Ovary (tissue), 9 donors: Measurements from ENCODE around the gene ZW10. TPM values are rescaled to one million over a fixed set of nuclear protein-coding genes. Genes with fewer than 3 reads are reported as not detected.
A peak's percentile ranks its signal among the peaks of the same experiment; 100 is the strongest.
"Not testable (repeated sequence)": the region's sequence is repeated elsewhere in the genome, so short reads cannot be mapped to it uniquely, and the experiment has no call there.

Source experiments
- DNase-seq, 5 donors: peaks; one replicate each; pipeline ENCODE4 v3.0.0-alpha.2; 2019 to 2020
- H3K27ac ChIP-seq, 2 donors: fragments of 200-600 bp; one replicate each; pipeline versions ENCODE4 v1.5.1 to v1.8.0; 2019 to 2022
- H3K27me3 ChIP-seq: fragments of 200-600 bp; one replicate; pipeline ENCODE4 v1.8.0; 2022
- H3K36me3 ChIP-seq: fragments of 200-600 bp; sonication (generic); one replicate; pipeline ENCODE4 v1.5.1; 2019
- H3K4me1 ChIP-seq: one replicate; pipeline ENCODE4 v1.8.1; 2013; ENCODE audit warnings: mild to moderate bottlenecking, moderate library complexity; ENCODE audit not compliant: insufficient read depth
- H3K4me3 ChIP-seq: fragments of 200-600 bp; sonication (generic); one replicate; pipeline ENCODE4 v1.5.1; 2017
- H3K9me3 ChIP-seq, 2 donors: fragments of 200-600 bp in 1 of 2; sonication (generic) in 1 of 2; one replicate each; pipeline versions ENCODE4 v1.5.1 to v1.8.1; 2013 to 2019; ENCODE audit warnings: mild to moderate bottlenecking in 1 of 2, moderate library complexity in 1 of 2
- EP300 ChIP-seq: sonication (generic); formaldehyde crosslinking; IDR thresholded peaks from one replicate; pipeline ENCODE4 v1.6.1; 2017; ENCODE audit warnings: antibody characterized with exemption
- POLR2A ChIP-seq: fragments of 450-650 bp; IDR thresholded peaks from one replicate; pipeline ENCODE4 v1.6.1; 2017; ENCODE audit warnings: antibody characterized with exemption, mild to moderate bottlenecking, moderate library complexity
- WGBS, 3 donors: extraction: QIAGEN DNeasy Blood & Tissue Kit in 1 of 3; methylation state at CpG; one replicate each; pipeline versions ENCODE4 v1.1.5 to v1.1.7; 2013 to 2017; 5-methylcytosine and 5-hydroxymethylcytosine counted together
- intact Hi-C, 4 donors: fragments of 100-400 bp; cut with DNase I; formaldehyde crosslinking; loops; one replicate each; pipeline versions ENCODE4 v1.11.0 to v1.15.1; 2022 to 2023
- polyA plus RNA-seq, 2 donors: library from polyadenylated mRNA; stranded (reverse); fragments of 200-250 nt in 1 of 2; fragments of 350-450 nt in 1 of 2; fragmentation: Illumina TruSeq in 1 of 2; extraction: RNeasy Lipid Tissue Mini Kit (QIAGEN cat#74804) in 1 of 2; gene quantifications; one replicate each; pipeline ENCODE4 v1.2.3, GENCODE V29; 2013 to 2014
- total RNA-seq, 7 donors: library from RNA; depleted of rRNA in 2 of 7; stranded (reverse); fragments of >200 nt in 2 of 7; fragmentation: NEBNext Ultra II Directional in 3 of 7; extraction: Animal tissue kit (Norgen Biotek cat#: 25700) in 3 of 7; gene quantifications; one replicate each; pipeline versions ENCODE4 v1.1.0 to v1.2.4, GENCODE V29; 2016 to 2023
- TF ChIP-seq, protein P1 (sequence below), 3 donors: fragments of 450-650 bp in 2 of 3; fragments of 200-600 bp in 1 of 3; IDR thresholded peaks; one replicate each; pipeline versions ENCODE4 v1.5.1 to v1.8.0; 2016 to 2022; ENCODE audit warnings: antibody characterized with exemption in 3 of 3, mild to moderate bottlenecking in 1 of 3
- donor health status: DM: no; HTN: no; CAD: no; lungs with moderate emphysema.
- donor health status: DM: no; HTN: no; CAD: no.
- donor health status: Bipolar disorder and iron deficiency.
- donor health status: DM: yes; HTN: yes; CAD: no.
- donor health status: DM: no; HTN: no; CAD: no.
- donor health status: DM: yes; HTN: yes; CAD: no.

The ZW10 gene
- total and polyA plus RNA-seq, 9 donors: 7.0 to 12.6 (median 11.7) TPM

DNA sequence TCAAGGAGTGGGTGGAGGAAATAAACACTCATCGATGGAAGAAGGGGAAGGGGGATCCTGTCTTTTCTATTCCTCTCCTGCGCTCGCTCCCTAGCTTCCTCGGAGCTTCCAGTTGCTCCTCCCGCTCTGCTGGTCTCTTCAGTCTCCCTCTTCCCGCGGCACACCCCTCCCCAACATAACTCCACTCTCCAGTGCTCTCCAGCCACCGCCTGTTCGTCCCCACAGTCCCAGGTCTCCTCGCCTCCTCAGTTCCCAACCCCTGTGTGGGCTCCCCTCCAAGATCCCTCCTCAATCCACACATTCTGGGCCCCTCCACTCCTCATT, 438 bp downstream of the ZW10 start:
- Histone ChIP-seq H3K27ac (peak overlapping the region in 1 of 2 donors; percentile 62), H3K9me3 (no peaks in the 10 kb centered on the region), H3K4me3 (peak overlapping the region; percentile 83), H3K4me1 (peaks cover 6% of the 10 kb centered on the region), H3K27me3 (no peaks in the 10 kb centered on the region), H3K36me3 (no peaks in the 10 kb centered on the region)
- no peak for TF ChIP-seq POLR2A
- TF ChIP-seq EP300: no peak
- TF ChIP-seq, protein P1, sequence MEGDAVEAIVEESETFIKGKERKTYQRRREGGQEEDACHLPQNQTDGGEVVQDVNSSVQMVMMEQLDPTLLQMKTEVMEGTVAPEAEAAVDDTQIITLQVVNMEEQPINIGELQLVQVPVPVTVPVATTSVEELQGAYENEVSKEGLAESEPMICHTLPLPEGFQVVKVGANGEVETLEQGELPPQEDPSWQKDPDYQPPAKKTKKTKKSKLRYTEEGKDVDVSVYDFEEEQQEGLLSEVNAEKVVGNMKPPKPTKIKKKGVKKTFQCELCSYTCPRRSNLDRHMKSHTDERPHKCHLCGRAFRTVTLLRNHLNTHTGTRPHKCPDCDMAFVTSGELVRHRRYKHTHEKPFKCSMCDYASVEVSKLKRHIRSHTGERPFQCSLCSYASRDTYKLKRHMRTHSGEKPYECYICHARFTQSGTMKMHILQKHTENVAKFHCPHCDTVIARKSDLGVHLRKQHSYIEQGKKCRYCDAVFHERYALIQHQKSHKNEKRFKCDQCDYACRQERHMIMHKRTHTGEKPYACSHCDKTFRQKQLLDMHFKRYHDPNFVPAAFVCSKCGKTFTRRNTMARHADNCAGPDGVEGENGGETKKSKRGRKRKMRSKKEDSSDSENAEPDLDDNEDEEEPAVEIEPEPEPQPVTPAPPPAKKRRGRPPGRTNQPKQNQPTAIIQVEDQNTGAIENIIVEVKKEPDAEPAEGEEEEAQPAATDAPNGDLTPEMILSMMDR (IDR thresholded peaks at IDR 0.05): no peak
- 0 to 1% (median 0%) methylated on average over 10 of the region's 10 CpGs for WGBS, 3 donors
- intact Hi-C loops: loop anchor here in 1 of 4 donors (10.0 kb wide), 1 partner anchor 458 kb away; the partner anchor contains the start of gene TTC12
- DNase-seq: no peak

DNA sequence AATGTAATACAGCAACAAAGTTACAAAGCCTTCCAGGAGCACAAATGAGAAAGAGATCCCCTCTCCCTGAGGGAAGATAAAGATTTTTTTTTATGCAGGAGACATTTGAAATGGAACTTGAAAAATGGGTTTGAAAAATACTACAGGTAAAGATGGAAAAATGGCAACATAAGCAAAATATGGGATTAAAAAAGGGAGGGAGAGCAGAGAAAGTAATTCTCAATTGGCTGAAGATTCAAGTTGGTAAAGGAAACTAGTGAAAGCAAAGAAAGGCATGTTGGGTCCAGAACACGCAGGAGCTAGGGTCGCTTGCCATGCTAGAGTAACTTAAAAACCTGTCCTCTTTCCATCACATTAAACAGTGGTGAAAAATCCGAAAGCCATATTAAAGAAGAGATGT, 1.5 kb downstream of the ZW10 start:
- H3K27ac ChIP-seq: no peak overlapping the region
- DNase-seq: no peak
- H3K9me3 ChIP-seq: no peaks in the 10 kb centered on the region
- TF ChIP-seq, protein P1 (IDR thresholded peaks at IDR 0.05): no peak
- TF ChIP-seq EP300: no peak
- no peak for TF ChIP-seq POLR2A
- WGBS, 3 donors: 61 to 94% (median 91%) methylated on average over 3 of the region's 3 CpGs
- H3K4me1 ChIP-seq: peaks cover 6% of the 10 kb centered on the region
- peak overlapping the region; percentile 83 for H3K4me3 ChIP-seq
- no peaks in the 10 kb centered on the region for H3K36me3 ChIP-seq
- intact Hi-C loops: loop anchor here in 1 of 4 donors (10.0 kb wide), 1 partner anchor 457 kb away; the partner anchor contains the start of gene TTC12
- no peaks in the 10 kb centered on the region for H3K27me3 ChIP-seq

DNA sequence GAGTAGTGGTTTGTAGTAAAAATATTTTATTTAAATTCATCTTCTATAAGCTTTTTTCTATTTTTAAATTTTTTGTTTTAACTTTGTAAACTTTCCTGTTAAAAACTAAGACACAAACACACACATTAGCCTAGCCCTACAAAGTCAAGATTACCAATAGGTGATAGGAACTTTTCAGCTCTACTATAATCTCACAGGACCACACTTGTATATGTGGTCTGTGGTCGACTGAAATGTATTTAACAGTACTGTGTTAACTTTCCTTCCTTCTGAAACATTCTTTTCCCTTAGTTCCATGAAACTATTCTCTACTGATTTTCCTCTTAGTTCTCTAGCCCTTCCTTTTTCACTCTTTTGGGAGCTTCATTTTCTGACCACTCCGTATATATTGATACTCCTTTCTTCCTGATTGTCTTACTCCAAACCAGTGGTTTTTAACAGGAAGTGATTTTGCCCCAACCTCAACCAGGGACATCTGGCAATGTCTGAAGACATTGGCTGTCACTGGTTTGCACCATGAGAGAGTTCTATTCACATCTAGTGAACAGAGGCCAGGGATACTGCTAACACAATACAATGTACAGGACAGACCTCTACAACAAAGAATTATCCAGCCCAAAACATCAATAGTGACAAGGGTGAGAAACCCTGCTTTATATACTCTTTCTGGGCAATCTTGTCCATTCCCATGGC, 8.8 kb downstream of the ZW10 start:
- 92 to 94% (median 93%) methylated on average over 2 of the region's 2 CpGs for WGBS, 3 donors
- TF ChIP-seq, protein P1 (IDR thresholded peaks at IDR 0.05): no peak
- TF ChIP-seq EP300 (no peak), POLR2A (no peak)
- no peaks in the 10 kb centered on the region for H3K36me3 ChIP-seq

DNA sequence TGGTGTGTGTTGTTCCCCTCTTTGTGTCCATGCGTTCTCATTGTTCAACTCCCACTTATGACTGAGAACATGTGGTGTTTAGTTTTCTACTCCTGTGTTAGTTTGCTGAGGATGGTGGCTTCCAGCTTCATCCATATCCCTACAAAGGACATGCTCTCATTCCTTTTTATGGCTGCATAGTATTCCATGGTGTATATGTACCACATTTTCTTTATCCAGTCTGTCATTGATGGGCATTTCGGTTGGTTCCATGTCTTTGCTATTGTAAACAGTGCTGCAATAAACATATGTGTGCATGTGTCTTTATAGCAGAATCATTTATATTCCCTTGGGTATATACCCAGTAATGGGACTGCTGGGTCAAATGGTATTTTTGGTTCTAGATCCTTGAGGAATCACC, 10.5 kb downstream of the ZW10 start:
- H3K27ac ChIP-seq, H3K4me3 ChIP-seq, H3K9me3 ChIP-seq, H3K4me1 ChIP-seq, DNase-seq, H3K36me3 ChIP-seq, H3K27me3 ChIP-seq, intact Hi-C loops: not testable (repeated sequence)
- whole genome bisulfite sequencing, 3 donors: 93 to 100% (median 97%) methylated on average over 2 of the region's 2 CpGs

More for the DNA sequence above, 8.8 kb downstream of the ZW10 start:
- Histone ChIP-seq H3K27ac (no peak overlapping the region), H3K27me3 (no peaks in the 10 kb centered on the region), H3K4me1 (no peaks in the 10 kb centered on the region), H3K9me3 (no peaks in the 10 kb centered on the region), H3K4me3 (no peak overlapping the region)
- DNase-seq: no peak
- intact Hi-C loops: no loop called here

DNA sequence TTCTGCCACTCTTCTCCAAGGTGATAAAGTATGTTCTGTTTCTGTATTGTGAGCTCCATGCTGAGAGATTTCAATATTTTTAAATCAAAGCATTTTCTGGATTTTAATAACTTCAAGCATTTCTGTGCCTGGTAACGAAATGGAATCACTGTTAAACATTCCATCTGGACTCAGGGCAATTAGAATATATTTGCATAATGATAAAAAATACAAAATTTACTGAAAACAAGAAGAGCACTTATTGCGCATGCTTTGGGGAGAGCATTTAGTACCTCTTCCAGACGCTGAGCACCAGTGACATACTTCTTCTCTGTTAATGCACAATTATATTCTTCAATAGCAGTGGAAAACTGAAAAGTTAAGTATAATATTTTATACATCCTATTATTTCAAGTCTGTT, 13.3 kb downstream of the ZW10 start:
- WGBS, 3 donors: 93 to 96% (median 95%) methylated on average over 3 of the region's 3 CpGs
- Histone ChIP-seq H3K4me1 (no peaks in the 10 kb centered on the region), H3K27me3 (no peaks in the 10 kb centered on the region), H3K36me3 (no peaks in the 10 kb centered on the region), H3K9me3 (no peaks in the 10 kb centered on the region), H3K27ac (no peak overlapping the region), H3K4me3 (no peak overlapping the region)
- intact Hi-C loops: no loop called here
- no peak for DNase-seq
- no peak for TF ChIP-seq POLR2A
- TF ChIP-seq, protein P1 (IDR thresholded peaks at IDR 0.05): no peak
- TF ChIP-seq EP300: no peak
